MG63 (cell line): ENCODE results near the gene DPM1. TPM values are rescaled to one million over a fixed set of nuclear protein-coding genes. Genes with fewer than 3 reads are reported as not detected.
"Not testable (repeated sequence)": the region's sequence is repeated elsewhere in the genome, so short reads cannot be mapped to it uniquely, and the experiment has no call there.

Experiments used
- DNase-seq: peaks from one replicate; pipeline ENCODE4 v3.0.0-alpha.2; 2020
- H3K27me3 ChIP-seq: fragments of 250-450 bp; sonication (Bioruptor Pico); 2 replicates; pipeline ENCODE4 v1.5.1; 2020; ENCODE audit warnings: mild to moderate bottlenecking, moderate library complexity
- H3K36me3 ChIP-seq: fragments of 250-450 bp; sonication (Bioruptor Pico); 2 replicates; pipeline ENCODE4 v1.5.1; 2020; ENCODE audit warnings: mild to moderate bottlenecking, moderate library complexity
- H3K4me3 ChIP-seq: fragments of 250-450 bp; sonication (Bioruptor Pico); 2 replicates; pipeline ENCODE4 v1.5.1; 2020; ENCODE audit warnings: mild to moderate bottlenecking, moderate library complexity
- H3K9me3 ChIP-seq: fragments of 250-450 bp; sonication (Bioruptor Pico); 2 replicates; pipeline ENCODE4 v1.5.1; 2020; ENCODE audit warnings: mild to moderate bottlenecking, moderate library complexity
- total RNA-seq: library from RNA; depleted of rRNA; stranded (reverse); fragments of >200 nt; shearing (Covaris generic); gene quantifications from 2 replicates; pipeline ENCODE4 v1.2.3, GENCODE V29; 2014; ENCODE audit warnings: low replicate concordance

DPM1 gene
- total RNA-seq, 1 experiment from 2014 or later: 187 TPM

GRCh38 chr20:50983321-50983720 is 25.0 kb upstream of the DPM1 start:
- H3K9me3 ChIP-seq: no peaks in the 10 kb centered on the region
- H3K36me3 ChIP-seq: no peaks in the 10 kb centered on the region
- DNase-seq: no peak
- no peak overlapping the region for H3K4me3 ChIP-seq
- 0 out of 2 replicates have a peak, but pooled peaks cover 2% of the 10 kb centered on the region for H3K27me3 ChIP-seq

DNA sequence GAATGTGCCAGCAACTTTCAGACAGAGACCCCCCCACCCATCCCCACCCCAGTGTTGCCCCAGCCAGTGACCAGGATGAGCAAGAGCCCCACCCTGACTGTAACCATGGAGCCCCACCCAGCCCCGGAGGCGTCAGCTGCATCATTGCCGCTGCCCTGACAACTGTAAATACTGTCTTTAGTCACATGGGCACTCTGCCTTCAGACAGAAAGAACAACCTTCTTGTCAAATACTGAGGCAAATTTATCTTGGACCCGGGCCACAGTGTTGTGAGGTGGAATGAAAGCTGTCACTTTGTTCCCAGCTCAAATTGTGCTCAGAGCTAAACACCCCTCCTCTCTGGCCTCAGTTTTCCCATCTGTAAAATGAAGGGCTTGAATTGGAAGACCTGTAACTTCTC is 24.0 kb upstream of the DPM1 start:
- H3K36me3 ChIP-seq: no peaks in the 10 kb centered on the region
- 0 out of 2 replicates have a peak, but pooled peaks cover 2% of the 10 kb centered on the region for H3K27me3 ChIP-seq
- H3K4me3 ChIP-seq: no peak overlapping the region
- H3K9me3 ChIP-seq: no peaks in the 10 kb centered on the region
- DNase-seq: peak; percentile 76

DNA sequence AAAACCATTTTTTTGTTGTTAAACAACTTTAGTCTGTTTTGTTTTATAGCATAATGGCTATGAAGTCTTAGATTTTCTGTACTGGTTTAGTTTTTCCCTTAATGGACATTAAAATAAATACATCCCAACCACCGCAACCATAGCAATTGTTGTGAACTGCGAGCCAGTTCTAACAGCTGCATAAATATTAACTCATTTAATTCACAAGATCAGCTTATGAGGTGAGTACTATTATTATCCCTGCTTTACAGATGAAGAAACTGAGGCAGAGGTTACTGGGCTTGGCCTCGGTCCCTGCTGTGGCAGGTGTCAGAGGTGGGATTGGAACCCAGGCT is 23.3 kb upstream of the DPM1 start:
- no peak for DNase-seq
- Histone ChIP-seq H3K9me3 (no peaks in the 10 kb centered on the region), H3K4me3 (no peak overlapping the region), H3K36me3 (no peaks in the 10 kb centered on the region), H3K27me3 (no peaks in the 10 kb centered on the region)

GRCh38 chr20:50980851-50981713 is 22.8 kb upstream of the DPM1 start:
- DNase-seq: peak; percentile 53
- no peaks in the 10 kb centered on the region for H3K9me3 ChIP-seq
- no peak overlapping the region for H3K4me3 ChIP-seq

DNA sequence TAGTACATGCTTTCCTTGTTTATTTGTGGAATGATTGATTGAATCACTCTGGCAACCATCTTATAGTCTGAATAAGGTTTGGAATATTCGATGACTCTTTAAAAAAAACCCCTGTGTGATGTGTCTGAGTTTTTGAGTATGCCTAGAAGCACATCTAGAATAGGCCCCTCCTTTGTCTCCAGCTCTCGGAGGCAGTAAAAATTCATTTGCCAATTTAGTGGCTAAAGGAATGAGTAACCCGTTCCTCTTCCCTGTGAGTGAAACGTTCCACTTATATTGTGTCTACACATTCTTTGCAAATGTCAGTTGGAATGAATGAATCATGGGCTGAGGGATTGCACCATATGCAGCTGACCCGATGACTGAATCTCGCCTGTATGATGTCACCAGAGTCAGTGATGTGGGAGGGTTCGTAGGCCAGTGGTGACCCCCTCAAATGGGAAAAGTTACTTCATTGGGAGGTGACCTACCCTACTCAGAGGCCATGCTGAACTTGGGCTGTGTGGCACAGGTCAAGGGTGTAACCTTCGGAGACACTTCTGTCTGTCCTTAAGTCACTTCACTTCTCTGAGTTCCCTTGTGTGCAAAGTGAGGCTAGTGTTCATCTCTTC is 21.8 kb upstream of the DPM1 start:
- peak; percentile 82 for DNase-seq
- H3K36me3 ChIP-seq: no peaks in the 10 kb centered on the region

More at GRCh38 chr20:50980851-50981713, 22.8 kb upstream of the DPM1 start:
- no peaks in the 10 kb centered on the region for H3K36me3 ChIP-seq
- H3K27me3 ChIP-seq: no peaks in the 10 kb centered on the region

GRCh38 chr20:50978533-50978932 is 20.2 kb upstream of the DPM1 start:
- H3K36me3 ChIP-seq, DNase-seq, H3K4me3 ChIP-seq, H3K27me3 ChIP-seq, H3K9me3 ChIP-seq: not testable (repeated sequence)

More for the DNA sequence above, 21.8 kb upstream of the DPM1 start:
- Histone ChIP-seq H3K4me3 (no peak overlapping the region), H3K9me3 (no peaks in the 10 kb centered on the region), H3K27me3 (no peaks in the 10 kb centered on the region)

GRCh38 chr20:50977066-50978021 is 19.0 kb upstream of the DPM1 start:
- Histone ChIP-seq H3K4me3 (no peak overlapping the region), H3K27me3 (no peaks in the 10 kb centered on the region), H3K9me3 (peaks cover 5% of the 10 kb centered on the region; the same call in 1 of the 2 replicates), H3K36me3 (no peaks in the 10 kb centered on the region)
- DNase-seq: no peak

DNA sequence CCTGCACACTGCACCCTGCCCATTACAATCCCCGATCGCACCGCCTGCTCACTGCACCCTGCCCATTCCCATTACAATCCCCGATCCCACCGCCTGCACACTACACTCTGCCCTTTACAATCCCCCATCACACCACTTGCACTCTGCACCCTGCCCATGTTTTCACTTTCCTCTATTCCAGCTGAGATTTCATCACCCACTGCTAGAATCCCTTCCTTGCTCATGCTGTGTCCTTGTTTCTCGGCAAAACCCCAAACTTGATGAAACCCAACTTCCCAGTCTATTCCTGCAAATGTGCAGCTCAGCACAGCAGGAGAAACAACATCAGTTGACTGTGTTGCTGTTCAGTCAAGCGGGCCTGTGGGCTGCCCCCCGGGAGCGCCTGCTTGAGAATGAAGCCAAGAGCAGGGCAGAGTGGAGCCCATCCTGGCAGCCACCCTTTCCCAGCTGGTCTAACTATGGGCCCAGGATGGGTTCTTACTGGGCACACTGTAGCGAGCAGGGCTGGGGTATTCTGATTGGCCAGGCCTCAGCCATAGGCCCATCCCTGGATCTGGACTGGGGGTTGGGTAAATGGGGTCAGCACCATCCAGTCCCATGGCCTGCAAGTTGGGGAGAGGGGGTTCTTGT is 17.5 kb upstream of the DPM1 start:
- Histone ChIP-seq H3K4me3 (no peak overlapping the region), H3K36me3 (no peaks in the 10 kb centered on the region)
- DNase-seq: no peak

DNA sequence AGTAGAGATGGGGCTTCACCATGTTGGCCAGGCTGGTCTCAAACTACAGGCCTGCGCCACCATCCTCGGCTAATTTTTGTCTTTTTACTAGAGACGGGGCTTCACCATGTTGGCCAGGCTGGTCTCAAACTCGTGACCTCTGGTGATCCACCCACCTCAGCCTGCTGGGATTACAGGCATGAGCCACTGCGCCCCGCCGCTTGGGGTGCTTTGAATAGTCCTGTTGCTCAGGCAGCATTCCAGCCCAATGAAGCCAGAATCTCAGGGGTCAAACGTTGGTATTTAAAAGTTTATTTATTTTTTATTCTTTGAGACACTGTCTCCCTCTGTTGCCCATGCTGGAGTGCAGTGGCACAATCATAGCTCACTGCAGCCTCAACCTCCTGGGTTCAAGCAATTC is 11.6 kb upstream of the DPM1 start:
- Histone ChIP-seq H3K4me3 (no peak overlapping the region), H3K27me3 (no peaks in the 10 kb centered on the region; the same call in 1 of the 2 replicates), H3K36me3 (no peaks in the 10 kb centered on the region), H3K9me3 (peaks cover 5% of the 10 kb centered on the region; the same call in 1 of the 2 replicates)
- no peak for DNase-seq

More for the DNA sequence above, 17.5 kb upstream of the DPM1 start:
- H3K27me3 ChIP-seq: no peaks in the 10 kb centered on the region
- H3K9me3 ChIP-seq: peaks cover 5% of the 10 kb centered on the region; the same call in 1 of the 2 replicates

DNA sequence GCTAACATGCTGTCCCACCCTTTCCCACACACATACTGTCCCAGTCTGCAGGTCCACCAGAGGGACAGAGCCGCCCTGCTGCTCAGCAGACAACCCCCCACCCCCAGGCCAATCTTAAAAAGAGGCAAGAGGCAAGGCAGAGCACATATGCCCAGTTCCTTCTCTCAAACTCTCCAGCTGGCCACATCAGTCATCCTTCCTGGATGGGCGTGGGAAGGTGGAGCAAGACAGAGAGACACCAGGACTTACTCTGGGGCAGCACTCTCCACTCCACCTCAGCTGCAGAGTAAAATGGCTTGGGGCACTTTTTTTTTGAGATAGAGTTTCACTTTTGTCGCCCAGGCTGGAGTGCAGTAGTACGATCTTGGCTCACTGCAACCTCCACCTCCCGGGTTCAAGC is 11.1 kb upstream of the DPM1 start:
- Histone ChIP-seq H3K27me3 (no peaks in the 10 kb centered on the region; the same call in 1 of the 2 replicates), H3K9me3 (peaks cover 1% of the 10 kb centered on the region; the same call in 1 of the 2 replicates), H3K36me3 (no peaks in the 10 kb centered on the region), H3K4me3 (no peak overlapping the region)
- DNase-seq: no peak

- no peaks in the 10 kb centered on the region; the same call in 1 of the 2 replicates for H3K27me3 ChIP-seq
- H3K36me3 ChIP-seq: no peaks in the 10 kb centered on the region
- DNase-seq: no peak
- no peaks in the 10 kb centered on the region for H3K9me3 ChIP-seq
- H3K4me3 ChIP-seq: no peak overlapping the region
These were observed 10.0 kb upstream of the DPM1 start for GRCh38 chr20:50968289-50968688.

DNA sequence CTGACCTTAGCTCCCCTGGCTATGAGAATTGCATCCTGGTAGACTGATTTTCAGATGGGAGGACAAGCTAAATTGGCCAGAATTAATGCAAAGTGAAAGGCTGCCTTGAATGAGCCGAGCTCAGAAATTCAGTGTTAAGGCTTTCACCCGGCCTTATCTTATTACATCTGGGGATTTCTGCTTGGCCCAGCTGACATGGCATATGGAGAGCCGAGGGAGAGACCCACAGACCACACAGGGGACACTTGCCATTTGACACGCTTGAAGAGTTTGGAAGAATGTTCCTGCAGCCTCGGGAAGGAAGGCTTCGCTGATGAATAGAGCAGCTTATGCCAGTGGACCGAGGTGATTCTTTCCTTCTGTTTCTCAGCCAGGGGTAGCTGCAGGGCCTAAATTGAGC is 9.3 kb upstream of the DPM1 start:
- Histone ChIP-seq H3K27me3 (no peaks in the 10 kb centered on the region; the same call in 1 of the 2 replicates), H3K9me3 (no peaks in the 10 kb centered on the region), H3K4me3 (no peak overlapping the region), H3K36me3 (no peaks in the 10 kb centered on the region)
- DNase-seq: no peak

DNA sequence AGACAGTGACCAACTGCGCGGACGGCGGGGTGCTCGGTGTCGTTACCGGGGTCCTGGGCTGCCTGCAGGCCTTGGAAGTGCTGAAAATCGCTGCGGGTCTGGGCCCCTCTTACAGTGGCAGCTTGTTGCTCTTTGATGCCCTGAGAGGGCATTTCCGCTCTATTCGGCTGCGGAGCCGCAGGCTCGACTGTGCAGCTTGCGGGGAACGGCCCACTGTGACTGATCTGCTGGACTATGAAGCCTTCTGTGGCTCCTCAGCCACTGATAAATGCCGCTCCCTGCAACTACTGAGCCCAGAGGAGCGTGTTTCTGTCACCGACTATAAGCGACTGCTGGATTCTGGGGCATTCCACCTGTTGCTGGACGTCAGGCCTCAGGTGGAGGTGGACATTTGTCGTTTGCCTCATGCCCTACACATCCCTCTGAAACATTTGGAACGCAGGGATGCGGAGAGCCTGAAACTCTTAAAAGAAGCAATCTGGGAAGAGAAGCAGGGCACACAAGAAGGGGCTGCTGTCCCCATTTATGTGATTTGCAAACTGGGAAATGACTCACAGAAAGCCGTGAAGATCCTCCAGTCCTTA is 1.3 kb upstream of the DPM1 start:
- Histone ChIP-seq H3K9me3 (no peaks in the 10 kb centered on the region), H3K36me3 (peaks cover 34% of the 10 kb centered on the region), H3K27me3 (no peaks in the 10 kb centered on the region), H3K4me3 (peak overlapping the region; percentile 85)
- DNase-seq: no peak

DNA sequence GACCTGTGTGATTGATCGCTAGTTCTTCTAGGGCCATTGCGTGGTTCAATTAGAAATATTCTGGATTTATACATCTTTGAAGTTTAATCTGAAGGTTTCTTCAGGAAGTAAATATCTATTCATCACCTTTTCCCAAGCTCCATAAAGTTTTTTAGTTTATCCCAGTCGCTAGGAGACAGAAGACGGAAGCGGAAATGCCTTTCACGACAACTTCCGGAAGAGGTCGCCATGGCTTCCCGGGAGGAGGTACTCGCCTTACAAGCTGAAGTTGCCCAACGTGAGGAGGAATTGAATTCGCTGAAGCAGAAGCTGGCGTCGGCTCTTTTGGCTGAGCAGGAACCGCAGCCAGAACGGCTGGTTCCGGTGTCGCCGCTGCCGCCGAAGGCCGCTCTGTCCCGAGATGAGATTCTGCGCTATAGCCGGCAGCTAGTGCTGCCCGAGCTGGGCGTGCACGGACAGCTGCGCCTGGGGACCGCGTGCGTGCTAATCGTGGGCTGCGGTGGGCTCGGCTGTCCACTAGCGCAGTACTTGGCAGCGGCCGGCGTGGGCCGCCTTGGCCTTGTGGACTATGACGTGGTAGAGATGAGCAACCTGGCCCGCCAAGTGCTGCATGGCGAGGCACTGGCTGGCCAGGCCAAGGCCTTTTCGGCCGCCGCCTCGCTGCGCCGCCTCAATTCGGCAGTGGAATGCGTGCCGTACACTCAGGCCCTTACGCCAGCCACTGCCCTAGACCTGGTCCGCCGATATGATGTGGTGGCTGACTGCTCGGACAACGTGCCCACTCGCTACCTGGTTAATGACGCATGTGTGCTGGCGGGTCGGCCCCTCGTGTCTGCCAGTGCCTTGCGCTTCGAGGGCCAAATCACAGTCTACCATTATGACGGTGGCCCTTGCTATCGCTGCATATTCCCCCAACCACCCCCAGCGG is 547 bp upstream of the DPM1 start, which contains the start of gene MOCS3:
Gene MOCS3, plus strand, starts transcription at position 204 of the 928 bp plus-strand sequence. Its CDS starts 25 bp downstream, at position 229.
- Histone ChIP-seq H3K4me3 (peak within 1 kb of the TSS; percentile 85), H3K9me3 (no peaks in the 10 kb centered on the region), H3K27me3 (no peaks in the 10 kb centered on the region), H3K36me3 (peaks cover 41% of the 10 kb centered on the region)
- peak; percentile 85 for DNase-seq

- peaks cover 53% of the 10 kb centered on the region for H3K36me3 ChIP-seq
- peak overlapping the region; percentile 85 for H3K4me3 ChIP-seq
- no peaks in the 10 kb centered on the region for H3K9me3 ChIP-seq
- H3K27me3 ChIP-seq: no peaks in the 10 kb centered on the region
- no peak for DNase-seq
These were observed 1.1 kb downstream of the DPM1 start for GRCh38 chr20:50957276-50957675.
